Measurements from ENCODE around the gene SND1. TPM values are rescaled to one million over a fixed set of nuclear protein-coding genes. Genes with fewer than 3 reads are reported as not detected.

SND1 gene
- total RNA-seq, 1 donor from 2014 or later: 88.5 TPM

- no peak for DNase-seq
Measured at GRCh38 chr7:127807340-127807739, 155.3 kb downstream of the SND1 start.

DNA sequence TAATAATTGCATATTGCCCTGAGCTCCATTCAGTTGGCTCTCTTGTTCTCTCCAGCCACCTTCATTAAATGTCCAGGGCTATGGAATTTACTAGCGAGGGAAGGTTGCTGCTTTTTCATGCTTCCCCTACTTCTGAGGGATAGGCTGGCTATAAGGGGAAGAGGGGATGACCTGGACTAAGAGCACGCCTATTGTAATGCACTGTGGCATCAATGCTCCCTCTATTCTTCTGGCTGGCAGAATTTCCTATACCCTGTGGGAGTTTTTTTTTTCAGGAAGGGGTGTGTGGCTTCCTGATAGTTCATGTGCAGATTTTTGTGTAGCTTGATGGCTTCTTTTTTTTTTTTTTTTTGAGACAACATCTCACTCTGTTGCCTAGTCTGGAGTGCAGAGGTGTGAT, 155.8 kb downstream of the SND1 start:
- no peak for DNase-seq

- no peak for DNase-seq
Measured at GRCh38 chr7:127809261-127809702, 157.3 kb downstream of the SND1 start.

- DNase-seq: no peak
Measured at GRCh38 chr7:127810113-127810512, 158.1 kb downstream of the SND1 start.

DNA sequence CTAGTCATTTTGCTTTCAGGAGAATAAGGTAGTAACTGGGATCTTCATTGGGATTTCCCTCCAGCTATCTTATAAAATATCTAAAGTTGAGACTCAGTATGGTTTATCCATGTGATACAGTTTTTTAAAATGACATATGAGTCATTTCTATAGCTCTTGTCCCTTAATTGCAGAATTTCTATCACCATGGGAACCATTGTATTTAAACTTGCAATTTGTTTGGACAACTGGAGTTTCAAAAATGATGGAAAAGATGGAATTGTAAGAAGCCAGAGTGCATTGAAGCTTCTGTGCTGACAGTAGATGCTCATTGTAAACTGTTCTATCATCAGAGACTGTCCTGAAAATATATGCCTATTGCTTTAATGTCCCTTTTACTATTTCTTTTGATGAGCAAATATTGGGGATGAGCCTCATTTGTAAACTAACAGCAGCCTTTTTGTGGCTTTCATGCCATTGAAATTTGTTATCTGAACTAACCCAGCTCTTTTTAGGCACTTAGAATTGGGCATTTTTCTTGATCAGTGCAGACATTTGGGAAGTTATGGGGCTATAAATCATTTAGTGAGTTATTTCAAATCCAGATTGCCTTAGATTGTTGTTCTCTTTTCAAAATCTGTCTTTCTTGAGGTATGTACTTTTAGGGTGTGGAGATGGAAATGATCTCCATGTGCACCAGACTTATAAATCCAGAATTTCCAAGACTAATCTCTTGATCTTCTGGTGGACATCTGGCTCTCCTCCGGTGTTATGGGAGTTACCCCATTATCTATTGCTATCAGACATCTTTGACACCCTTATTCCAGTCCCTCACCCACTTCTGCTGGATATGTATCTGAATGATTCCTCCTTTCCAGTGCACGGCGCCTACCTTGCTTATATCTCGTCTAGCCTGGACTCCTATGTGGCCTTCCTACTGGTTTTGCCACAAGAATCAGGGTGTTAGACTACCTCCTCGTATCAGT, 159.0 kb downstream of the SND1 start:
- DNase-seq: no peak

- no peak for DNase-seq
Measured at GRCh38 chr7:127812540-127812939, 160.5 kb downstream of the SND1 start.

DNA sequence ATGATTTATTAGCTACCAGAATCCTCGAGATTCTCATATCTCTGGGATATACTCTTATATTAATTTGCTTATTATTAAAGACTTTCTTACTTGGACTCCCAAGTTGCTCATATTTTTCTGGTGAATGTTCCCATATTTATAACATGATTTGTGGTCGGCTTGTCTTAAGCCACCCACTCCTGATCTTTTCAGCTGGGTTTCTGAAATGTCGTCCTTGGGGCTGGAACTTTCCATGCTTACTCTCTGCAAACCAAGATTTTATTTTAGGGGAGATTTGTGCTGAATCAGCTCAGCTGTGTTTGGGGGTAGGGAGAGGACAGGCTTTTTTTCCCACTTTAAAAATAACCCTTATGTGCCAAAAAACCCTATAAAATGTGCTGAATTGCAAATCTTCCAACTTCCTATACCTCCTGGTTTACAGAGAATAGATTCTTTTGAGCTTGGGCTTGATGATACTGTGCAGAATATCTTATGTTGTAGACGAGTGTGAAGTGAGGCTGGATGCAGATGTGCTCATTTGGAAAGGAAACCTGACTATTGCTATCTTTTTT, 162.1 kb downstream of the SND1 start:
- DNase-seq: no peak

GRCh38 chr7:127815631-127816145, 163.7 kb downstream of the SND1 start:
- no peak for DNase-seq

DNA sequence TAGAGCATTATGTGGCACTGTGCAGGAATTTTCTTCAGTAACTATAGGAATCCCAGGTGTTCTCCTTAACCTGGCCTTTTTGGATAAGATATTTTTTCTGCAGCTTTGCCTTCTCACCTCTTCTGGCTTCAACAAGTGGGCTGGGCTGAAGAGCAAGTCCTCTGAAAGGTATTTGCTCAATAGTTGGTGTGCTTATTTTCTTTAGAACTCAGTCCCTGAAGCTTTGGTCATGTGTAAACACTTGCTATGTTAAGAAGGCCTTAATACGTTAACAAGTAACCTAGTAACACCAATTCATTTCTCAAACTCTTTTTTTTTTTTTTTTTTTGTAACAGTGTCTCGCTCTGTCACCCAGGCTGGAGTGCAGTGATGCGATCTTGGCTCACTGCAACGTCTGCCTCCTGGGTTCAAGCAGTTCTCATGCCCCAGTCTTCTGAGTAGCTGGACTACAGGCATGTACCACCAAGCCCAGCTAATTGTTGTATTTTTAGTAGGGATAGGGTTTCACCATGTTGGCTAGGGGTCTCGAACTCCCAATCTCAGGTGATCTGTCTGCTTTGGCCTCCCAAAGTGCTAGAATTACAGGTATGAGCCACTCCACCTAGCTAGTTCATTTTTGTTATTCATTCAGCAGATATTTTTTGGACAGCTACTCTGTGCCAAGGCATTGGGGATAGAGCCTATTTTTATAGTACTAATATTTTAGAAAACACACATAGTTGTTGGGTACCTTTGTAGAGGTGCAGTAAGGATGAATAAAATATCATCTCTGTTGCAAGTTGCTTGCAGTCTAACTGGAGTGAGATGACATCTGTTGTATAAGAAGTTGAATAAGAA, 164.6 kb downstream of the SND1 start:
- no peak for DNase-seq

GRCh38 chr7:127817466-127817865, 165.5 kb downstream of the SND1 start:
- no peak for DNase-seq

DNA sequence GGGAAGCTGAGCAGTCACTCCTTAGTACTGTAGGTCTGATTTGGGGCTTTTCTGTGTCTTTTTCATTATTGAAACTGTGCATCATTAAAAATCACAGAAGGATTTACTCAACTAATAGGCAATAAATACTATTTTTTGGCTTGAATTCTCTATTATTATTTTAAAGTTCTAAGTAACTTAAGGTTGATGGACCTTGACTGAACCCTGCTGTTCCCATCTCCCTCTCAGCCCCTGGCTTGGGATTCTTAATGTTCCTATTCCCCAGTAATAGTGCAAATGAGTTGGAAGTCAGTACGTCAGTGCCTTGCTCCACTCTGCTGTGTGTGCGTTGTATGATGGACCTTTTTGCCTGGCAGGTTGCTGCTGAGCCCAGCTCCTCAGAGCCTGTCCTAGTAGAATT, 166.3 kb downstream of the SND1 start:
- DNase-seq: no peak

GRCh38 chr7:127819975-127820731, 168.2 kb downstream of the SND1 start:
- no peak for DNase-seq

DNA sequence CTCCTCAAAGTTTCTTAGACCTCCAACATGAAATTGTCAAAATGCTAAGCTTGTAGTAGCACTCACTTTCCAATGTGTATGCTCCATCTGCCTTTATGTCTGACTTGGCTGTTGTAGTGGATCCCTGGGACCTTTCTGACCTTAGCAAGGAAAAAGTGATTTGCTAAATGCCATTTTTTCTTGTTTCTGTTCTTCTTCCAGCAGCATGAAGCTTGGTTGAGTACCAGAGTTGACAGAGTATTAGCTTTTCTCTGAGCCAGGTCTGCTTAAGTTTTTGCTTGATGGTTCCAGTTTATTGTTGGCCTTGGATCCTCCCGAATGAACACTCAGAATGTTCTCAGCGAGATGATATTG, 168.7 kb downstream of the SND1 start:
- no peak for DNase-seq

DNA sequence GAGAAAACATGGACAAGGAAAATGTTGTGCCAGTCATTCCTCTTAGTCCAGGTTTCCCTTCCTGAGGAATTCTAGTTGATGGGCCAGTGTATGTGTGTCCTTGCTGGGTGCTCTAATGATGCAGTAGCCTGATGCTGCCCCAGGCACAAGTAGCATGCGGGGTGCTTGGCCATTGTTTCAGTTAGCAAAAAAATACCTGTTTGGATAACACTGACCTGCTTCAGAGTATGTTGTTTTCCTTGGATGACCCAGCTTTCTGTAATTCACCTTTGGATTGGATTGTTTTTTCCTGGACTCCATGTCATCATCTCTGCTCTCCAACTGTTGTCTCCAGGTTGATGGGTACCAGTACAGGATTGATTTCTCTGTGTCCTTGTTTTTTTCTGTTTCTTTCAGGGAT, 169.2 kb downstream of the SND1 start:
- no peak for DNase-seq

DNA sequence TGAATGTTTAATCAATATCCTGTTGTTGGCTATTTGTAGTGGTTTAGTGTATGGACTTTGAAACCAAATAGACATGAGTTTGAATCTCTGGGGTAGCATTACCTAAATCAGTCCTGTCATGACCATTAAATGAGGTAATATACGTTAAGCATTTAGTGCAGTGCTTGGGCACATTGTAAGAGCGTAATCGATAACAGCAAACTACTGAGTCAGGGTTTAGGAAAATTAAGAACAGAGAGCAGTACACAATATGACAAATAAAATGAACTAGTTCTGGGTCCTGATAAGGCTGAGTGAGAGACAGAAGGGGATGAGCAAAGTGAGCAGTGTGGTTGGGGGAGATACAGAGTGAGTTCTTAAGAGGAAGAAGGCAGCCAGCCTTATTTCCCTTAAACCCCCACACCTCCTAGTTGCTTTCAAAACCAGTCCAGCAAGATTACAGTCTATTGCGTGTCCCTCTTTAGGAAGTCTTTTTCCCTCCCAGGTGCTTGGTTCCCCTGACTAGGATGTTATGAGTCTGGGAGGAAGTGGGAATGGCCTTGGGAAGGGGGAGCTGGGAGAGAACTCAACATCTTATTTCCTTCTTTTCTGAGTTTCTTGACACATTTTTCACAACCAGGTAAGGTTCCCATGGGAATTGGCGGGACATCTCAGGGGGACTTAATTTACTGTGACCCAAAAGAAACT, 171.0 kb downstream of the SND1 start:
- DNase-seq: no peak

GRCh38 chr7:127824682-127825081, 172.7 kb downstream of the SND1 start:
- DNase-seq: no peak

DNA sequence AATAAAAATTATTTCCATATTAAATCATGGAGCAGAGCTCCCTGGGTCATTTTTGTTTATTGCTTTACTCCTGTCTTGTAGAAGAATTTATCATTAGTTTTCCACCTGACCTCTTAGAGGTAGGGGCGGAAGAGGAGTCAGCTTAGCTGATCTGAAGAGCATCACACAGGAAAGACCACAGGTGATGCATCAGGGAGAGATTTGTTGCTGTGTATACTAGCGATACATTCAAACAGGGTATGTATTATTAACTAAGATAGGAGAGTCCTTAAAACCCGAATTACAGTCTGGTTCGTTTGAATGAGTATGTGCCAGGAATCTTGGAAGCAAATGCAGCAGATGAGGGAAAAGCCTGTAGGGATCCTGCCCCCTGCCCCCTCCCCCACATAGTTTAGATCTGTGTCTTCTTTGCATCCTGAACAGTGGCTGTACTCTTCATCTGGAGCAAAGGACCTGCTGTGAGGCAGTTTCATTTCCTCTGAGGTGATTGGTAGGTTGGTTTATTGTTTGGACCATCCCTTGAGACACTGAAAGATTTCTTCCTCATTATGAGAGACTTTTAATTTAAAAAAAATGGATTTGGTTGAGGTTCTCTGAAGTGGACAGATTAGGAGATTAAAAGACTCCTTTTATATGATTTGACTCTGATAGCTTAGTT, 177.0 kb downstream of the SND1 start:
- DNase-seq: no peak

DNA sequence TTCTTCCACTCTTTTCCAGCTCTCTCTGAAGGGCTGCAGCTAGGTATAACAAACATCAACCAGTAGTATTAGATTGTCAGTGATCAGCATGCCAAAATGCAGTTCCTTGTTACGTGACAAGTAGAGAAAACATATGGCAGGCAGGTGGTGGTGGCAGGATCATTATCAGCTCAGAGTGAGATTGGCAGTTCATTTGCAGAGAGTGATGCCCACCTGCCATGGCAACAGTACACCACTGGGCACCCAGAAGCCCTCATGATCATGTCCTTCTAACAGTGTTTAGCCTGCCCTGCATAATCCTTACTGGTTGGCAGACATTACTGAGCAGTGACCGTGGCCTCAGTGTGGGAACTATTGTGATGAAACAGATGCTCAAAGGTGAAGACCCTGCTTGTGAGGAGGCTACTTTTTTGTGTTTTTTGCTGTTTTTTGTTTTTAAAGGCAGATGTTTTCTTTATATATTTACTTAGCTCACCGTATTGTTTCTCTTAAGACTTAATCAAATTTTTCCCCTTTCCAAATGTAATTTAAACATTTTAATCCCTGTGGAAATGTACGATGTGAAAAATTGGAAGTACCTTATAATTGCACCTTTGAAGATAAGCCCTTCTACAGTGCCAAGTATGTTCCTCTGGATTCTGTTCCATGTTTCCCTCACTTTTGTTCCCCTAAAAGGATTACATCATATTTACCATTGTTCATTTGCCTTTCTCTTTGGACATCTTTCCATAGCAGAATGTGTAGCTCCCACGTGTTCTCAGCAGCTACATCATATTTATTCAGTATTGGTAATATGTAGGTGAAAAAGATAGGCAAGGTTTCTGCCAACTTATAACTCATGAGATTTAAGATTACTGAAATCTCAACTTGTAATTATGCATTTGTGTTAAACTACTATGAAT, 179.6 kb downstream of the SND1 start:
- no peak for DNase-seq

- DNase-seq: no peak
Measured at GRCh38 chr7:127832592-127832991, 180.6 kb downstream of the SND1 start.

DNA sequence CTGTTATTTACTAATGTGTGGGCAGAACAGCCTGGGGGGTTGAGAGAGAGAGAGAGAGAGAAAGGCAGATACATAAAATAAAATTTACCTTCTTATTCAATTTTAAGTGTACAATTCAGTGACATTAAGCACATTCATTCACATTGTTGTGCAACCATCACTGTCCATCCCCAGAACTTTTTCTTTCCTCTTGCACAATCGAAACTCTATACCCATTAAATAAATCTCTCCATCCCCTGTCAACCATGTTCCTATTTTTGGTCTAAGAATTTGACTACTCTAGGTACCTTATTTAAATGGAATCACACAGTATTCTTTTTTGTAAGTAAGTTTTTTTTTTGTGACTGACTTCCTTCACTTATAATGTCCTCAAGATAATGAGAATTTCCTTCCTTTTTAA, 181.6 kb downstream of the SND1 start:
- DNase-seq: no peak
